HepG2 (cell line): Measurements from ENCODE around the gene ATG2A. TPM values are rescaled to one million over a fixed set of nuclear protein-coding genes. Genes with fewer than 3 reads are reported as not detected.

Experiments
- ATAC-seq: fragments of 200-7000 bp; cut with Tn5 transposase; 3 replicates; pipeline ENCODE4 v1.9.1; 2020; ENCODE audit warnings: mild to moderate bottlenecking, moderate library complexity
- BruUV-seq: library from RNA; stranded (reverse); fragments of 400-500 nt; replicated peaks from 2 replicates; lab custom pipeline; 2021; lab: Mats Ljungman, UMichigan
- CTCF ChIA-PET: fragments of 300-600 bp; formaldehyde crosslinking; extraction: SDS; loops from one replicate; lab custom pipeline; 2021; ENCODE audit warnings: low total read pairs, inconsistent platforms, low intra/inter-chr PET ratio; lab: Yijun Ruan, JAX
- POLR2A ChIA-PET: fragments of 350-600 bp; sonication (Branson Sonifier 250); formaldehyde crosslinking; loops from one replicate; lab custom pipeline; 2020; ENCODE audit warnings: antibody characterized with exemption, inconsistent platforms; lab: Yijun Ruan, JAX
- DNase-seq: peaks from one replicate; pipeline ENCODE4 v3.0.0-alpha.2; 2015; ENCODE audit warnings: low spot score
- FAIRE-seq: peaks from 3 replicates; lab custom pipeline; 2011; peaks lifted over from hg19 to GRCh38; lab: Jason Lieb, UNC
- H2AFZ ChIP-seq: one replicate; pipeline ENCODE4 v1.6.1; 2011; ENCODE audit warnings: low read length, inconsistent platforms
- H3K27ac ChIP-seq: fragments of 300-600 bp; 3 replicates; pipeline ENCODE4 v1.8.0; 2011; ENCODE audit warnings: mixed run types, mild to moderate bottlenecking, mixed read lengths, low read length, inconsistent platforms; ENCODE audit not compliant: insufficient read depth; ENCODE audit errors: extremely low read length
- H3K27me3 ChIP-seq, 2 experiments: fragments of 200-600 bp in 1 of 2; 2 replicates in 1 of 2; 3 replicates in 1 of 2; pipeline versions ENCODE4 v1.6.0 to v1.8.0; 2011; ENCODE audit warnings: low read length in 2 of 2, mild to moderate bottlenecking in 2 of 2, moderate library complexity in 2 of 2, inconsistent platforms in 1 of 2; ENCODE audit not compliant: insufficient read depth in 2 of 2, control insufficient read depth in 1 of 2
- H3K36me3 ChIP-seq, 2 experiments: fragments of 200-600 bp in 1 of 2; replicated peaks in 1 of 2; 2 replicates in 1 of 2; 3 replicates in 1 of 2; pipeline versions ENCODE4 v1.5.1 to v1.8.0; 2011; ENCODE audit warnings: low read length in 2 of 2, inconsistent platforms in 1 of 2; ENCODE audit not compliant: insufficient read depth in 2 of 2, control insufficient read depth in 1 of 2
- H3K4me1 ChIP-seq: 2 replicates; pipeline ENCODE4 v1.5.1; 2012; ENCODE audit warnings: low read length, inconsistent platforms; ENCODE audit not compliant: insufficient read depth
- H3K4me2 ChIP-seq: 2 replicates; pipeline ENCODE4 v1.6.0; 2011; ENCODE audit warnings: low read depth, low read length, inconsistent platforms
- H3K4me3 ChIP-seq, 3 experiments: fragments of 200-600 bp in 1 of 3; sonication (generic), shearing (Covaris generic) in 1 of 3; replicated peaks in 1 of 3; 2 replicates each; pipeline ENCODE4 v1.5.1; 2011 to 2016; ENCODE audit warnings: low read length in 3 of 3, inconsistent platforms in 2 of 3, low read depth in 2 of 3, mild to moderate bottlenecking in 2 of 3, control low read depth in 1 of 3, mixed read lengths in 1 of 3; ENCODE audit not compliant: insufficient read depth in 1 of 3
- H3K79me2 ChIP-seq: one replicate; pipeline ENCODE4 v1.6.1; 2011; ENCODE audit warnings: low read length, inconsistent platforms; ENCODE audit not compliant: insufficient read depth
- H3K9ac ChIP-seq: 2 replicates; pipeline ENCODE4 v1.6.0; 2011; ENCODE audit warnings: mild to moderate bottlenecking, low read depth, low read length, inconsistent platforms; ENCODE audit not compliant: insufficient read depth
- H3K9me3 ChIP-seq: 2 replicates; pipeline ENCODE4 v1.5.1; 2012; ENCODE audit warnings: mild to moderate bottlenecking, low read length
- H4K20me1 ChIP-seq: 2 replicates; pipeline ENCODE4 v1.6.0; 2011; ENCODE audit warnings: inconsistent platforms, mild to moderate bottlenecking, low read length, moderate library complexity; ENCODE audit not compliant: insufficient read depth
- ARID5B ChIP-seq: IDR thresholded peaks from 2 replicates; pipeline ENCODE4 v1.4.0; 2020; ENCODE audit warnings: mild to moderate bottlenecking, missing genetic modification reagents
- CENPX ChIP-seq: sonication (generic); formaldehyde crosslinking; IDR thresholded peaks from 2 replicates; pipeline ENCODE4 v1.9.0; 2021; ENCODE audit warnings: mild to moderate bottlenecking, missing genetic modification reagents, moderate library complexity
- HCFC1 ChIP-seq: fragments of 150-350 bp; IDR thresholded peaks from 2 replicates; pipeline ENCODE4 v1.6.1; 2014; ENCODE audit warnings: low read depth, low read length
- KLF13 ChIP-seq: sonication (generic); formaldehyde crosslinking; IDR thresholded peaks from 2 replicates; pipeline ENCODE4 v1.4.0; 2020; ENCODE audit warnings: mild to moderate bottlenecking, missing genetic modification reagents
- MAZ ChIP-seq, 2 experiments: sonication (generic) in 1 of 2; formaldehyde crosslinking in 1 of 2; IDR thresholded peaks; 2 replicates each; pipeline versions ENCODE4 v1.5.0 to v1.6.1; 2012 to 2020; ENCODE audit warnings: low read depth in 2 of 2, mild to moderate bottlenecking in 2 of 2, borderline replicate concordance in 1 of 2, improper control_type of control experiment in 1 of 2, low read length in 1 of 2, missing genetic modification reagents in 1 of 2, moderate library complexity in 1 of 2
- NFE2L2 ChIP-seq: fragments of 150-350 bp; IDR thresholded peaks from 2 replicates; pipeline ENCODE4 v1.6.1; 2014; ENCODE audit warnings: low read length
- RELA ChIP-seq: sonication (generic); formaldehyde crosslinking; IDR thresholded peaks from 2 replicates; pipeline ENCODE4 v1.4.0; 2020; ENCODE audit warnings: missing genetic modification reagents
- SP1 ChIP-seq, 2 experiments: fragments of 450-650 bp in 1 of 2; sonication (generic) in 1 of 2; formaldehyde crosslinking in 1 of 2; IDR thresholded peaks; 2 replicates each; pipeline versions ENCODE4 v1.4.0 to v1.6.1; 2016 to 2020; ENCODE audit warnings: missing genetic modification reagents in 1 of 2
- SRSF4 ChIP-seq: fragments of 200-400 bp; formaldehyde crosslinking; IDR thresholded peaks from one replicate; pipeline ENCODE4 v1.6.1; 2018; ENCODE audit warnings: mild to moderate bottlenecking, low read depth, low read length, moderate library complexity; ENCODE audit not compliant: poor library complexity, severe bottlenecking
- ZMAT3 ChIP-seq: sonication (generic); formaldehyde crosslinking; conservative IDR thresholded peaks from 2 replicates; pipeline ENCODE4 v1.7.0; 2021; ENCODE audit warnings: missing genetic modification reagents
- ZNF572 ChIP-seq: sonication (generic); formaldehyde crosslinking; IDR thresholded peaks from 2 replicates; pipeline ENCODE4 v1.5.1; 2020; ENCODE audit warnings: mild to moderate bottlenecking, missing genetic modification reagents
- WGBS: methylation state at CpG from one replicate; pipeline ENCODE4 v1.1.6; 2017; ENCODE audit warnings: low lambda C conversion rate; 5-methylcytosine and 5-hydroxymethylcytosine counted together
- in situ Hi-C: cut with HindIII; loops from 2 replicates; pipeline ENCODE4 v1.10.0; 2017; ENCODE audit warnings: low pct_unique_long_range_greater_than_20kb; ENCODE audit not compliant: extremely low pct_ligation_motif_present
- intact Hi-C: fragments of 100-400 bp; cut with micrococcal nuclease; formaldehyde crosslinking; loops from one replicate; pipeline ENCODE4 v1.10.0; 2022; ENCODE audit not compliant: unreplicated experiment
- polyA plus RNA-seq, 8 experiments: library from polyadenylated mRNA; depleted of rRNA in 3 of 8; stranded (reverse) in 7 of 8; unstranded in 1 of 8; fragments of >200 nt; fragmentation: Illumina TruSeq in 4 of 8; extraction: Trizol in 4 of 8; gene quantifications; 2 replicates each; pipeline versions ENCODE4 v1.2.1 to v1.2.3, GENCODE V29; 2011 to 2016; ENCODE audit warnings: low read depth in 4 of 8, missing spikeins in 1 of 8, mixed read lengths in 1 of 8; ENCODE audit not compliant: insufficient read depth in 1 of 8
- total RNA-seq, 5 experiments: library from RNA; depleted of rRNA; stranded (reverse); fragments of >200 nt; fragmentation: Illumina TruSeq; extraction: Trizol; gene quantifications; 2 replicates each; pipeline ENCODE4 v1.2.3, GENCODE V29; 2016; ENCODE audit warnings: low read depth in 1 of 5

ATG2A gene
- total and polyA plus RNA-seq, 2 of the 13 experiments (the other 11 are each of a cell fraction or from before 2014, with no cell fraction given) = 6.7 to 8.0 TPM

- no peak for TF ChIP-seq SP1 (IDR thresholded peaks at IDR 0.05)
- TF ChIP-seq SP1 (CRISPR knock-in tag; IDR thresholded peaks at IDR 0.05) = no peak
- TF ChIP-seq RELA (CRISPR knock-in tag) = no peak
- no peak for TF ChIP-seq ZMAT3 (CRISPR knock-in tag)
- TF ChIP-seq SRSF4 = no peak
- no peak for TF ChIP-seq MAZ (IDR thresholded peaks at IDR 0.05; ENCODE audit: borderline replicate concordance, low read depth, low read length)
- no peak for TF ChIP-seq MAZ (CRISPR knock-in tag; IDR thresholded peaks at IDR 0.05; ENCODE audit: low read depth)
- TF ChIP-seq ARID5B (CRISPR knock-in tag) = no peak
- no peak for TF ChIP-seq NFE2L2
- TF ChIP-seq KLF13 = no peak
- TF ChIP-seq ZNF572 (CRISPR knock-in tag) = no peak
- no peak for TF ChIP-seq HCFC1
- no peak for TF ChIP-seq CENPX (CRISPR knock-in tag)
- TF ChIP-seq, all 625 proteins: peak for 0
- in situ Hi-C loops = no loop called here
- H3K27me3 ChIP-seq = no peaks in the 10 kb centered on the region
- intact Hi-C loops = no loop called here
- H2AFZ ChIP-seq = no peak overlapping the region
- no TSS peak for BruUV-seq
- H3K4me3 ChIP-seq = no peak overlapping the region
- DNase-seq (no peak), FAIRE-seq (no peak), ATAC-seq (no peak)
- ChIA-PET CTCF (no interaction called here), POLR2A (interaction anchor here (1.3 kb wide), 1 partner anchor 16 kb away, joined by 6 read pairs; no protein-coding TSS in a partner anchor)
- peaks cover 24 to 33% of the 10 kb centered on the region in 2 experiments; a peak in 4 of 5 replicates for H3K36me3 ChIP-seq
- H3K9ac ChIP-seq = no peak overlapping the region
- H3K79me2 ChIP-seq = no peaks in the 10 kb centered on the region
- H3K27ac ChIP-seq = no peak overlapping the region
- 97% methylated on average over 13 of the region's 14 CpGs for WGBS
- no peaks in the 10 kb centered on the region for H3K4me1 ChIP-seq
- no peaks in the 10 kb centered on the region for H3K9me3 ChIP-seq
- no peak overlapping the region for H3K4me2 ChIP-seq
- no peaks in the 10 kb centered on the region for H4K20me1 ChIP-seq
These were observed 16.7 kb downstream of the ATG2A start for GRCh38 chr11:64900263-64900678.
